IMR-90 (cell line): Measurements from ENCODE around the gene CTDSPL. TPM values are rescaled to one million over a fixed set of nuclear protein-coding genes. Genes with fewer than 3 reads are reported as not detected.

ENCODE experiments used
- ATAC-seq: fragments of 200-7000 bp; cut with Tn5 transposase; 2 replicates; pipeline ENCODE4 v1.9.1; 2020; ENCODE audit warnings: low read depth, mild to moderate bottlenecking, moderate library complexity
- BruUV-seq: library from RNA; stranded (reverse); fragments of 400-500 nt; replicated peaks from 2 replicates; lab custom pipeline; 2021; lab: Mats Ljungman, UMichigan
- CTCF ChIA-PET: fragments of 300-600 bp; formaldehyde crosslinking; extraction: SDS; loops from one replicate; lab custom pipeline; 2021; ENCODE audit warnings: antibody characterized with exemption; lab: Yijun Ruan, JAX
- POLR2A ChIA-PET: fragments of 300-600 bp; sonication (Branson Sonifier 250); formaldehyde crosslinking; loops from one replicate; lab custom pipeline; 2022; ENCODE audit warnings: antibody characterized with exemption; ENCODE audit not compliant: unreplicated experiment; lab: Charles Lee
- DNase-seq: peaks from one replicate; pipeline ENCODE4 v3.0.0; 2013
- H2AFZ ChIP-seq: replicated peaks from 2 replicates; pipeline ENCODE3; 2013; ENCODE audit warnings: low read length, mild to moderate bottlenecking; ENCODE audit not compliant: poor library complexity
- H2AK5ac ChIP-seq: 2 replicates; pipeline ENCODE4 v1.6.1; 2013; ENCODE audit warnings: low read depth, low read length, inconsistent platforms
- H2AK9ac ChIP-seq: replicated peaks from 2 replicates; pipeline ENCODE3; 2013; ENCODE audit warnings: mild to moderate bottlenecking, low read depth, low read length, moderate library complexity; ENCODE audit not compliant: poor library complexity
- H2BK120ac ChIP-seq: 2 replicates; pipeline ENCODE4 v1.6.1; 2013; ENCODE audit warnings: low read depth, low read length, inconsistent platforms
- H2BK15ac ChIP-seq: 3 replicates; pipeline ENCODE4 v1.6.1; 2013; ENCODE audit warnings: low read depth, low read length, inconsistent platforms
- H2BK20ac ChIP-seq: 2 replicates; pipeline ENCODE4 v1.6.1; 2013; ENCODE audit warnings: low read depth, mild to moderate bottlenecking, inconsistent platforms, low read length, moderate library complexity
- H2BK5ac ChIP-seq: 2 replicates; pipeline ENCODE4 v1.6.1; 2013; ENCODE audit warnings: mild to moderate bottlenecking, low read depth, low read length, inconsistent platforms; ENCODE audit not compliant: poor library complexity, severe bottlenecking
- H3K14ac ChIP-seq: replicated peaks from 2 replicates; pipeline ENCODE4 v1.6.1; 2013; ENCODE audit warnings: low read depth, low read length, inconsistent platforms
- H3K18ac ChIP-seq: 2 replicates; pipeline ENCODE4 v1.6.1; 2013; ENCODE audit warnings: low read depth, low read length, control low read depth
- H3K23ac ChIP-seq: 2 replicates; pipeline ENCODE4 v1.6.1; 2013; ENCODE audit warnings: low read depth, low read length, inconsistent platforms
- H3K27ac ChIP-seq: 2 replicates; pipeline ENCODE4 v1.5.1; 2013; ENCODE audit warnings: mild to moderate bottlenecking, control low read depth, low read length; ENCODE audit not compliant: insufficient read depth
- H3K27me3 ChIP-seq: 2 replicates; pipeline ENCODE4 v1.6.1; 2013; ENCODE audit warnings: low read length; ENCODE audit not compliant: control insufficient read depth, insufficient read depth
- H3K36me3 ChIP-seq: 2 replicates; pipeline ENCODE4 v1.6.1; 2013; ENCODE audit warnings: low read length, mixed read lengths; ENCODE audit not compliant: control insufficient read depth, insufficient read depth
- H3K4ac ChIP-seq: 2 replicates; pipeline ENCODE4 v1.6.1; 2013; ENCODE audit warnings: low read depth, low read length, inconsistent platforms
- H3K4me1 ChIP-seq: 2 replicates; pipeline ENCODE4 v1.6.1; 2013; ENCODE audit warnings: low read length, mixed read lengths; ENCODE audit not compliant: control insufficient read depth, insufficient read depth
- H3K4me2 ChIP-seq: 2 replicates; pipeline ENCODE4 v1.6.1; 2013; ENCODE audit warnings: low read depth, mild to moderate bottlenecking, control low read depth, low read length, moderate library complexity
- H3K4me3 ChIP-seq: 2 replicates; pipeline ENCODE4 v1.5.1; 2013; ENCODE audit warnings: low read depth, mild to moderate bottlenecking, control low read depth, low read length, moderate library complexity; ENCODE audit not compliant: insufficient read depth
- H3K56ac ChIP-seq: 2 replicates; pipeline ENCODE4 v1.6.1; 2013; ENCODE audit warnings: low read length, inconsistent platforms; ENCODE audit not compliant: insufficient read depth; ENCODE audit errors: extremely low read depth
- H3K79me1 ChIP-seq, 2 experiments: 2 replicates each; pipeline ENCODE4 v1.6.1; 2013; ENCODE audit warnings: low read length in 2 of 2, inconsistent platforms in 1 of 2, low read depth in 1 of 2
- H3K9ac ChIP-seq: 2 replicates; pipeline ENCODE4 v1.6.1; 2013; ENCODE audit warnings: low read depth, low read length, control low read depth
- H3K9me1 ChIP-seq: 2 replicates; pipeline ENCODE4 v1.6.1; 2013; ENCODE audit warnings: low read length, inconsistent platforms; ENCODE audit not compliant: insufficient read depth
- H3K9me3 ChIP-seq: 2 replicates; pipeline ENCODE4 v1.6.1; 2013; ENCODE audit warnings: low read length; ENCODE audit not compliant: control insufficient read depth, insufficient read depth
- H4K20me1 ChIP-seq: 2 replicates; pipeline ENCODE4 v1.6.1; 2013; ENCODE audit warnings: low read length, inconsistent platforms; ENCODE audit not compliant: insufficient read depth
- H4K5ac ChIP-seq: 2 replicates; pipeline ENCODE4 v1.6.1; 2013; ENCODE audit warnings: mild to moderate bottlenecking, low read depth, low read length, control low read depth
- H4K8ac ChIP-seq, 2 experiments: 2 replicates each; pipeline ENCODE4 v1.6.1; 2013; ENCODE audit warnings: low read depth in 2 of 2, low read length in 2 of 2, control low read depth in 1 of 2, inconsistent platforms in 1 of 2
- H4K91ac ChIP-seq: 2 replicates; pipeline ENCODE4 v1.6.1; 2013; ENCODE audit warnings: low read depth, low read length, inconsistent platforms; ENCODE audit not compliant: insufficient read depth
- BHLHE40 ChIP-seq: fragments of 150-350 bp; IDR thresholded peaks from 2 replicates; pipeline ENCODE4 v1.6.1; 2016; ENCODE audit warnings: mild to moderate bottlenecking, low read depth, low read length
- CEBPB ChIP-seq: IDR thresholded peaks from 2 replicates; pipeline ENCODE4 v1.6.1; 2012; ENCODE audit warnings: low read depth, low read length, improper control_type of control experiment
- CTCF ChIP-seq: conservative IDR thresholded peaks from 2 replicates; pipeline ENCODE4 v1.5.1; 2012; ENCODE audit warnings: mild to moderate bottlenecking, low read depth, low read length, improper control_type of control experiment
- FOS ChIP-seq: fragments of 150-350 bp; IDR thresholded peaks from 2 replicates; pipeline ENCODE4 v1.6.1; 2016; ENCODE audit warnings: low read depth, low read length
- MAFK ChIP-seq: IDR thresholded peaks from 2 replicates; pipeline ENCODE4 v1.6.1; 2012; ENCODE audit warnings: low read depth, low read length, improper control_type of control experiment
- MXI1 ChIP-seq: IDR thresholded peaks from 2 replicates; pipeline ENCODE4 v1.6.1; 2012; ENCODE audit warnings: low read depth, mild to moderate bottlenecking, low read length, moderate library complexity, borderline replicate concordance
- POLR2A ChIP-seq: IDR thresholded peaks from 2 replicates; pipeline ENCODE4 v1.6.1; 2012; ENCODE audit warnings: mild to moderate bottlenecking, low read depth, low read length
- RAD21 ChIP-seq: IDR thresholded peaks from 2 replicates; pipeline ENCODE4 v1.6.1; 2012; ENCODE audit warnings: low read length, improper control_type of control experiment
- WGBS, 2 experiments: methylation state at CpG; one replicate each; pipeline versions ENCODE4 v1.1.5 to v1.1.7; 2013; ENCODE audit warnings: missing lambda C conversion rate in 2 of 2; ENCODE audit not compliant: insufficient read length in 1 of 2; ENCODE audit errors: extremely low coverage in 2 of 2; 5-methylcytosine and 5-hydroxymethylcytosine counted together
- dilution Hi-C: fragments of 300-500 bp; cut with HindIII; formaldehyde crosslinking; loops from one replicate; pipeline ENCODE4 v1.14.3; 2018; ENCODE audit warnings: low sequenced_read_pairs; ENCODE audit not compliant: unreplicated experiment
- in situ Hi-C: fragments of 300-500 bp; cut with MboI; formaldehyde crosslinking; loops from 3 replicates; pipeline ENCODE4 v1.14.3; 2019; ENCODE audit warnings: low sequenced_read_pairs, inconsistent platforms, mixed read lengths
- intact Hi-C: fragments of 100-400 bp; cut with micrococcal nuclease; formaldehyde crosslinking; loops from 2 replicates; pipeline ENCODE4 v1.10.0; 2022
- polyA plus RNA-seq, 3 experiments: library from polyadenylated mRNA; depleted of rRNA; stranded (reverse); fragments of >200 nt; gene quantifications; 2 replicates each; pipeline ENCODE4 v1.2.3, GENCODE V29; 2012; ENCODE audit warnings: low replicate concordance in 1 of 3
- total RNA-seq: library from RNA; depleted of rRNA; stranded (reverse); fragments of >200 nt; gene quantifications from 2 replicates; pipeline ENCODE4 v1.2.3, GENCODE V29; 2012

CTDSPL gene
- total and polyA plus RNA-seq, 2 of the 4 experiments (the other 2 are of a cell fraction), result 24.5 to 29.0 TPM

DNA sequence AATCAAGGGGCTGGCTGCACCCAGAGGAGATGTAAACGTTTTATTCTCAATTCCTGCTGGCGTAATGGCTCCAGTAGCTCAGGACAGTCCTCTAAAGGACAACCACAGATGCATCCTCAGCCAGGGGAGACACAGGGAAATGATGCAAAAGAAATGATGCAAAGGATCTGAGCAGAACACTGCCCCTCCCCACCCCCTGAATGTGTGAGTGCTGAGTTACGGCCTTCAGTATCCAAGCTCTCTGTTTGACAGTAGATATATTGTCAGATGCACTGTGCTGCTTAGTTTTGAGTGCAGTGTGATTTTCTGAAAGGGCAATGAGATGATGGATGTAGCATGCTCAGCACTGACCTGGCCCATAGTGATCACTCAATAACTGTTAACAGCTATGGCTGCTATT is 41.4 kb upstream of the CTDSPL start:
- intact Hi-C loops (no loop called here), dilution Hi-C loops (no loop called here), in situ Hi-C loops (no loop called here)
- Histone ChIP-seq H3K18ac (no peak overlapping the region), H3K14ac (no peak overlapping the region), H3K4ac (no peak overlapping the region), H2BK5ac (no peak overlapping the region), H4K20me1 (no peaks in the 10 kb centered on the region), H2BK120ac (no peak overlapping the region), H2AFZ (no peak overlapping the region), H2BK20ac (no peak overlapping the region), H3K9ac (no peak overlapping the region), H2BK15ac (no peak overlapping the region), H3K4me2 (no peak overlapping the region), H2AK5ac (no peak overlapping the region), H2AK9ac (no peak overlapping the region), H3K27me3 (no peaks in the 10 kb centered on the region), H3K9me3 (no peaks in the 10 kb centered on the region), H3K9me1 (no peaks in the 10 kb centered on the region; the same call in 1 of the 2 replicates), H3K4me3 (no peak overlapping the region), H3K36me3 (no peaks in the 10 kb centered on the region), H3K79me1 (no peaks in the 10 kb centered on the region), H4K8ac (no peak overlapping the region), H3K56ac (no peak overlapping the region), H3K23ac (no peak overlapping the region), H4K91ac (no peak overlapping the region), H3K4me1 (peaks cover 5% of the 10 kb centered on the region; the same call in 1 of the 2 replicates), H3K27ac (no peak overlapping the region), H4K5ac (no peak overlapping the region)
- BruUV-seq, result no TSS peak
- ChIA-PET CTCF (no interaction called here), POLR2A (no interaction called here)
- TF ChIP-seq MAFK, result no peak
- TF ChIP-seq BHLHE40, result no peak
- TF ChIP-seq RAD21, result no peak
- TF ChIP-seq CTCF, result no peak
- no peak for TF ChIP-seq MXI1
- no peak for TF ChIP-seq FOS
- TF ChIP-seq CEBPB, result no peak
- no peak for TF ChIP-seq POLR2A
- WGBS, 2 experiments, result no CpG with 5 or more reads among the region's 3 CpGs
- DNase-seq, result no peak
- ATAC-seq, result no peak
